Lung (tissue), 12 donors: ENCODE measurements around the gene THRB. TPM values are rescaled to one million over a fixed set of nuclear protein-coding genes. Genes with fewer than 3 reads are reported as not detected.

Source experiments
- ATAC-seq: fragments of 200-7000 bp; cut with Tn5 transposase; one replicate; pipeline ENCODE4 v1.9.1; 2020; ENCODE audit warnings: moderate number of reproducible peaks; ENCODE audit not compliant: insufficient read depth, low FRiP score
- DNase-seq, 3 donors: peaks; one replicate each; pipeline ENCODE4 v3.0.0-alpha.2; 2013 to 2017
- H3K27ac ChIP-seq, 2 donors: one replicate each; pipeline ENCODE4 v1.5.1; 2013; ENCODE audit warnings: mild to moderate bottlenecking in 2 of 2, moderate library complexity in 2 of 2, control low read depth in 1 of 2, inconsistent platforms in 1 of 2, low read depth in 1 of 2, low read length in 1 of 2
- H3K27me3 ChIP-seq, 3 donors: one replicate each; pipeline ENCODE4 v1.5.1; 2013; ENCODE audit warnings: low read length in 2 of 3; ENCODE audit not compliant: control insufficient read depth in 3 of 3, insufficient read depth in 3 of 3
- H3K36me3 ChIP-seq, 4 donors: one replicate each; pipeline ENCODE4 v1.5.1; 2013; ENCODE audit warnings: low read length in 4 of 4, mild to moderate bottlenecking in 1 of 4, moderate library complexity in 1 of 4; ENCODE audit not compliant: control insufficient read depth in 4 of 4, insufficient read depth in 4 of 4
- H3K4me1 ChIP-seq, 5 donors: one replicate each; pipeline ENCODE4 v1.5.1; 2013; ENCODE audit warnings: low read length in 5 of 5, mild to moderate bottlenecking in 2 of 5, moderate library complexity in 1 of 5; ENCODE audit not compliant: control insufficient read depth in 5 of 5, insufficient read depth in 5 of 5
- H3K4me3 ChIP-seq: one replicate; pipeline ENCODE4 v1.5.1; 2013; ENCODE audit warnings: mild to moderate bottlenecking, control low read depth, moderate library complexity
- H3K9ac ChIP-seq, 2 donors: one replicate each; pipeline ENCODE4 v1.5.1; 2013; ENCODE audit warnings: low read length in 2 of 2, control low read depth in 1 of 2; ENCODE audit not compliant: insufficient read depth in 1 of 2
- H3K9me3 ChIP-seq, 4 donors: one replicate each; pipeline ENCODE4 v1.5.1; 2013; ENCODE audit warnings: low read length in 3 of 4, mild to moderate bottlenecking in 1 of 4, moderate library complexity in 1 of 4; ENCODE audit not compliant: control insufficient read depth in 4 of 4, insufficient read depth in 3 of 4
- WGBS, 2 donors: extraction: QIAGEN DNeasy Blood & Tissue Kit; methylation state at CpG; one replicate each; pipeline ENCODE4 v1.1.7; 2013; 5-methylcytosine and 5-hydroxymethylcytosine counted together
- polyA plus RNA-seq, 2 donors: library from polyadenylated mRNA; stranded (reverse); fragments of 200-250 nt; gene quantifications; one replicate each; pipeline ENCODE4 v1.2.1, GENCODE V29; 2013
- total RNA-seq, 2 donors: library from RNA; depleted of rRNA in 1 of 2; stranded (reverse); fragments of >200 nt in 1 of 2; gene quantifications; one replicate each; pipeline ENCODE4 v1.2.1, GENCODE V29; 2014 to 2021
- TF ChIP-seq, protein P1 (sequence below): IDR thresholded peaks from 2 replicates; pipeline ENCODE4 v1.5.1; 2012; ENCODE audit warnings: mild to moderate bottlenecking; ENCODE audit errors: control extremely low read depth, extremely low read depth
- donor health status: control.
- donor health status: control.
- donor health status: Bipolar disorder and iron deficiency.
- donor health status: healthy.
- donor health status: DM: yes; HTN: yes; CAD: no.

THRB gene
- total and polyA plus RNA-seq, 4 donors, result 2.1 to 23.5 (median 6.1) TPM

DNA sequence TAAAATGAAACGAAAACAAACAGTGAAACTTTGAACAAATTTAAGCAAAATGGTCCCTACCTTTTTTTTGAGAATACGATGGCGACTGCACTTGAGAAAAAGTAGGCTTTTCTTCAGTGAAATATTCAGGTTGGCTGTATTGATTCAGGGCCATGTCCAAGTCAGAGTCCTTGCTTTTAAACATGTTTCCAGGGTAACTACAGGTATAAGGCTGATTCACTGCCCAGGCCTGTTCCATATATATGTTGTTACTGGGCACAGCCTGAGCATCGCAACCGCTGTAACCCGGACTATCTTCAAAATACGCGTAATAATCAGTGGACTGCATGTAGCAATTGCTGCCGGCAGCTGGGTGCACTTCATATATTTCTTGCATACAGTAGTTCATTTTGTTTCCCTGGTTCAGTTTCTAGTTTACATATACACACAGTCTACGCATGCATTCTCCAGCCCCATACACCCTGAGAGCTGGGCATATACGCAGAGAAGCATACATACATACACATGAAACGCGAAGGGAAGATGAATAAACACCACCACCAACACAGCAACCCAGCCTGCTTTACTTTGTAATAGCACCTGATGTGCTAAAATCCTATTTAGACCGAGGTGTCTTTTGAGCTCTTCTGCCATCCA, 329.6 kb downstream of the THRB start:
- ATAC-seq (no peak), DNase-seq (no peak)
- 92 to 93% methylated on average over 14 of the region's 14 CpGs for WGBS, 2 donors
- Histone ChIP-seq H3K27me3 (no peaks in the 10 kb centered on the region), H3K4me3 (no peak overlapping the region), H3K9ac (no peak overlapping the region), H3K9me3 (no peaks in the 10 kb centered on the region), H3K36me3 (no peaks in the 10 kb centered on the region), H3K27ac (no peak overlapping the region), H3K4me1 (peaks cover 0 to 13% (median 6%) of the 10 kb centered on the region in 5 donors)
- TF ChIP-seq, protein P1, sequence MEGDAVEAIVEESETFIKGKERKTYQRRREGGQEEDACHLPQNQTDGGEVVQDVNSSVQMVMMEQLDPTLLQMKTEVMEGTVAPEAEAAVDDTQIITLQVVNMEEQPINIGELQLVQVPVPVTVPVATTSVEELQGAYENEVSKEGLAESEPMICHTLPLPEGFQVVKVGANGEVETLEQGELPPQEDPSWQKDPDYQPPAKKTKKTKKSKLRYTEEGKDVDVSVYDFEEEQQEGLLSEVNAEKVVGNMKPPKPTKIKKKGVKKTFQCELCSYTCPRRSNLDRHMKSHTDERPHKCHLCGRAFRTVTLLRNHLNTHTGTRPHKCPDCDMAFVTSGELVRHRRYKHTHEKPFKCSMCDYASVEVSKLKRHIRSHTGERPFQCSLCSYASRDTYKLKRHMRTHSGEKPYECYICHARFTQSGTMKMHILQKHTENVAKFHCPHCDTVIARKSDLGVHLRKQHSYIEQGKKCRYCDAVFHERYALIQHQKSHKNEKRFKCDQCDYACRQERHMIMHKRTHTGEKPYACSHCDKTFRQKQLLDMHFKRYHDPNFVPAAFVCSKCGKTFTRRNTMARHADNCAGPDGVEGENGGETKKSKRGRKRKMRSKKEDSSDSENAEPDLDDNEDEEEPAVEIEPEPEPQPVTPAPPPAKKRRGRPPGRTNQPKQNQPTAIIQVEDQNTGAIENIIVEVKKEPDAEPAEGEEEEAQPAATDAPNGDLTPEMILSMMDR, result no peak

DNA sequence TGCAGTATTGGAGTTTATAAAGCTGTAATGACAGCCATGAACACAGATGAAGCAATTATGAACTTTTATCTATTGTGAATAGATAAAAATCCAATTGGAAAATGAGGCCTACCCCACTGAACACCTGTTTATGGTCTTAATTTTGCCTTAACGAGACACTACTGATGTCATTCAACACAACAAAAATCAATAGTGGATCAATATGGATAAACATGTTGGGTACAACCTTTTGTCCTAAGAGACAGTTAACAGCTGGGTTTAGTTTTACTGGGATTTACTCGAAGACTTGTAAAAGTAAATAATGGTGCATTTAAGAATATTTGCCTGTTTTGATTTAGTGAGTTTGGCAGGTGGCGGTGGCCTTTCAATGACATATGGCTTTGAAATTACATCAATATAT, 331.7 kb downstream of the THRB start:
- Histone ChIP-seq H3K9ac (no peak overlapping the region), H3K27me3 (no peaks in the 10 kb centered on the region), H3K9me3 (no peaks in the 10 kb centered on the region), H3K4me3 (no peak overlapping the region), H3K27ac (no peak overlapping the region), H3K4me1 (peaks cover 0 to 13% (median 6%) of the 10 kb centered on the region in 5 donors), H3K36me3 (no peaks in the 10 kb centered on the region)
- WGBS, 2 donors, result 92 to 96% methylated on average over 3 of the region's 3 CpGs
- ATAC-seq (no peak), DNase-seq (no peak)
- TF ChIP-seq, protein P1, result no peak

DNA sequence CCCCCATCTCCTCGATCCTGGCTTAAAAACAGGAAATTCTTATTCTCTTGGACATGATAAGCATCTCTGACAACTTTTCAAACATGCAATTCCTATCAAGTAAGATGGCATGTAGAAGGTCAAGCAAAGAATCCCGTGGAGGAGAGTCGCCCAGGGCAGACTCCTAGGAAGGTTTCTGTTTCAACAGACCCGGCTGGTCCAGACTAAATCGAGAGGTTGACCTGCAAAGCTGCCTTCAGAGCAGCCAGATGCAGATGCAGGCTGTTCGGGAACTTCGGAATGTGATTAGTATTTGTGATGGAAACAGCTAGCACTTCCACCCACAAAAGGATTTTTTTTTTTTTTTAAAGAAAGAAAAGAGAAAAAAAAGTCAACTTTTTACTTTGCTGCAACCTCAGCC, 332.8 kb downstream of the THRB start:
- no peak overlapping the region for H3K9ac ChIP-seq
- no peak for ATAC-seq
- peak; percentile 19 to 25 (median 23) for DNase-seq
- no peaks in the 10 kb centered on the region for H3K9me3 ChIP-seq
- H3K27ac ChIP-seq, result no peak overlapping the region
- no peaks in the 10 kb centered on the region for H3K36me3 ChIP-seq
- TF ChIP-seq, protein P1, result no peak
- H3K27me3 ChIP-seq, result no peaks in the 10 kb centered on the region
- peaks cover 0 to 10% (median 3%) of the 10 kb centered on the region in 5 donors for H3K4me1 ChIP-seq
- H3K4me3 ChIP-seq, result no peak overlapping the region
- 43 to 63% methylated on average over 7 of the region's 7 CpGs for WGBS, 2 donors
